Activated CD4-positive, alpha-beta memory T cell treated with anti-CD3 and anti-CD28 coated beads, Interleukin-2, amount 10 ng/mL, durations not matched to agents 7 days and 5 days (primary cell): Measurements from ENCODE around the gene TFAP2A. TPM values are rescaled to one million over a fixed set of nuclear protein-coding genes. Genes with fewer than 3 reads are reported as not detected.

Experiments
- CTCF ChIA-PET: fragments of 350-600 bp; sonication (Branson Sonifier 250); formaldehyde crosslinking; loops from one replicate; lab custom pipeline; 2021; ENCODE audit warnings: antibody characterized with exemption, inconsistent platforms; lab: Charles Lee
- POLR2A ChIA-PET: fragments of 350-600 bp; sonication (Branson Sonifier 250); formaldehyde crosslinking; loops from one replicate; lab custom pipeline; 2021; ENCODE audit warnings: antibody characterized with exemption; lab: Charles Lee
- DNase-seq: peaks from one replicate; pipeline ENCODE4 v3.0.0-alpha.2; 2020
- H3K27ac Mint-ChIP-seq: one replicate; pipeline ENCODE4 v1.8.0; 2021; ENCODE audit warnings: mild to moderate bottlenecking, mixed read lengths
- H3K27me3 Mint-ChIP-seq: one replicate; pipeline ENCODE4 v1.8.0; 2021; ENCODE audit warnings: mixed read lengths
- H3K36me3 Mint-ChIP-seq: one replicate; pipeline ENCODE4 v1.8.0; 2021; ENCODE audit warnings: low read depth, mixed read lengths
- H3K4me1 Mint-ChIP-seq: one replicate; pipeline ENCODE4 v1.8.0; 2021; ENCODE audit warnings: mixed read lengths
- H3K4me3 Mint-ChIP-seq: one replicate; pipeline ENCODE4 v1.8.0; 2021; ENCODE audit warnings: mild to moderate bottlenecking, mixed read lengths
- H3K9me3 Mint-ChIP-seq: one replicate; pipeline ENCODE4 v1.8.0; 2021; ENCODE audit warnings: mixed read lengths
- total RNA-seq, 2 experiments: library from RNA; stranded (reverse); gene quantifications; one replicate each; pipeline ENCODE4 v1.2.3, GENCODE V29; 2021

Gene TFAP2A
- total RNA-seq, 2 experiments from 2014 or later, result 0.20 TPM; not detected in 1

DNA sequence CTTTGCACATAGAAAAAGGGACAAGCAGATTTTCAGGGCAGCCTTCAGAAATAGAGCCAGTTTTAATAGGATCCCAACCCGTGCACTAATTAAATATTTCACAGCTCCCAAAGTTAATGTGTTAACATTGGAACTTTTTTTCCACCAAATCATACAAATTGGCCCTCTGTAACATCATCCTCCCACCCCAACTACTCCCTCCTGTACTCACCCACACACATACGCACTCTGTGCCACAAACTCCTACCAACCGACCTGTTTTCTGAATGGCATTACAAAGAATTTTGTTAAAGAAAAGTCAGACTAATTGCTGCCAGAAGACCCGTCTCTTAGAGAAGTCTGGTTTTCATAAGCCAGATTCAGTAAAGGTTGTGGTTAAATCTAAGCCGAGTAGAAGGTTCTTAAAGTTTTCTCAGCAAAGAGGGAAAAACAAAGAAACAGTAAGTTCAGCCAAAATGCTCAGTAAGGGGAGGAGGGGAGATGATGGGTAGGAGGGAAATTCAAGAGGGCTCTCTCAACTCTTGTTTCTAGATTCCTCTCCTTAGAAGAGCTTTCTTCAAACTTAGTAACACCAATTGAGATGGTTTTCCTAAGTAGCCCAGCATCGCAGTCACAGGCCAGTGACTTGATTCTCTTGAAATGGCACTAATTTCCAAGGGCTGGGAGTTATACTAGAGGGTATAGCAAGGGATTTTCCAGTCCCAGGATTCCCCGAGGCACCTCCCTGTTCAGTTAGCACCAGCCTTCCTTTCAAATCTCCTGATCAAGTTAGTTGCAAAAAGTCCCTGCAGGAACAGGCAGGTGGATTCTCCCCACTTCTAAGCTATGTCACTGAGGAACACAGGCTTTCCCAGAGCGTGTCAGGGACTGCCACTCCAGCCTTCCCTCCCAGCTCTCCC lies 27.9 kb downstream of the TFAP2A start:
- peaks cover 5% of the 10 kb centered on the region for H3K9me3 Mint-ChIP-seq
- peaks cover 89% of the 10 kb centered on the region for H3K27me3 Mint-ChIP-seq
- ChIA-PET CTCF (interaction anchor here (0.6 to 1.2 kb wide), 2 partner anchors 17 to 1402 kb away, joined by 3 read pairs; no protein-coding TSS in a partner anchor), POLR2A (no interaction called here)
- peaks cover 23% of the 10 kb centered on the region for H3K36me3 Mint-ChIP-seq
- H3K4me1 Mint-ChIP-seq, result peaks cover 6% of the 10 kb centered on the region
- H3K27ac Mint-ChIP-seq, result no peak overlapping the region
- no peak overlapping the region for H3K4me3 Mint-ChIP-seq
- DNase-seq, result no peak

DNA sequence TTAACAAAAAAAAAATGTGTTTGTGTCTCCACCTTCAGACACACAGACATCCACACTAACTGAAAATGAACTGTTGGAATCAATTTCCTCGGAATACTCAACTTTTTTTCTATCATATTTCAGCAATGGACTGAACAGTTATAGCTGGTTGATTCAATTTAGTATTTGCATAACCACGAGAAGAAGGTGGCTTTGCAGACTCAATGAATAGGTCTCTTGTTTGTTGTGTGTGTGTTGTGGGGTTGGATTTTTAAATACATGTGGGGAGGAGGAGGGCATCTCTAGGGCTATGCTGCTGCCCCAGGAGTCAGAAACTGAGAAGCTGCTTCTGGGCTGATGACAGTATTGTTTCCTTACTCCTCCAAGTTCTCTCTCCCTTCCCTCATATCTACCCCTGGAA lies 28.7 kb downstream of the TFAP2A start:
- Mint-ChIP-seq H3K4me3 (no peak overlapping the region), H3K27me3 (peaks cover 87% of the 10 kb centered on the region), H3K27ac (no peak overlapping the region), H3K4me1 (peaks cover 6% of the 10 kb centered on the region), H3K36me3 (peaks cover 23% of the 10 kb centered on the region), H3K9me3 (peaks cover 5% of the 10 kb centered on the region)
- CTCF ChIA-PET, result interaction anchor here (0.6 kb wide), 1 partner anchor 1401 kb away, joined by 3 read pairs; no protein-coding TSS in a partner anchor
- POLR2A ChIA-PET, result no interaction called here
- no peak for DNase-seq

DNA sequence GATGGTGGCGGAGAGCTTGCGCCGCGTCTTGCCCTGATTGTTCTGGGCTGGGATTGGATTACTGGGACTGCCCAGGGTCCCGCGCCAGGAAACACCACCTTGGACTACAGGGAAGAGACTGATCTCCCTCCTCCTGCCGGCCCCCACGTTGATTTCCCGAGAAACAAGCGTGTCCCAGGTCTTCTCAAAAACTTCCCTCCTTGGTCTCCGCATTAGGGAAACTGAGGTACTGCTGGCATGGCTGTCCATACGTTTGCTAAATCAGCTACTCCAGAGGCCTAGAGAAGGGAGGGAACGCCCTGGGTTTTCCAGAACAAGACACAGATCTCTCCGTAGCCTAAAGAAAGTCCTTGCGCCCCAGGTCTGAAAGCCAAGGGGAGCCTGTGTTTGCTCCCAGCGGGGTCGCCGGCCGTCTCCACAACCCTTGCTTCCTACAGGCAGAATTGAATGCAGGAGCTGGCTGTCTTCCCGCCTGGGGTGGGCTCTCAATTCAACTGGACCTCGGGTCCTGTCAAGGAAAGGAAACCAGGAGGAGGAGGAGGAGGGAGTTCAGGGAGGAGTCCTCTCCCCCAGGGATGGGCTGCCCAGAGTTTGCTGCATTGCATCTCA lies 29.2 kb downstream of the TFAP2A start:
- H3K27me3 Mint-ChIP-seq, result peaks cover 88% of the 10 kb centered on the region
- no peak overlapping the region for H3K4me3 Mint-ChIP-seq
- peaks cover 5% of the 10 kb centered on the region for H3K9me3 Mint-ChIP-seq
- H3K27ac Mint-ChIP-seq, result no peak overlapping the region
- CTCF ChIA-PET, result no interaction called here
- H3K4me1 Mint-ChIP-seq, result peaks cover 6% of the 10 kb centered on the region
- H3K36me3 Mint-ChIP-seq, result peaks cover 23% of the 10 kb centered on the region
- DNase-seq, result no peak
- POLR2A ChIA-PET, result no interaction called here

GRCh38 chr6:10384610-10385523 lies 30.0 kb downstream of the TFAP2A start:
- ChIA-PET CTCF (no interaction called here), POLR2A (no interaction called here)
- no peak for DNase-seq
- H3K36me3 Mint-ChIP-seq, result peaks cover 18% of the 10 kb centered on the region
- peaks cover 6% of the 10 kb centered on the region for H3K4me1 Mint-ChIP-seq
- H3K4me3 Mint-ChIP-seq, result no peak overlapping the region
- H3K27ac Mint-ChIP-seq, result no peak overlapping the region
- H3K27me3 Mint-ChIP-seq, result peaks cover 83% of the 10 kb centered on the region
- H3K9me3 Mint-ChIP-seq, result peaks cover 2% of the 10 kb centered on the region

DNA sequence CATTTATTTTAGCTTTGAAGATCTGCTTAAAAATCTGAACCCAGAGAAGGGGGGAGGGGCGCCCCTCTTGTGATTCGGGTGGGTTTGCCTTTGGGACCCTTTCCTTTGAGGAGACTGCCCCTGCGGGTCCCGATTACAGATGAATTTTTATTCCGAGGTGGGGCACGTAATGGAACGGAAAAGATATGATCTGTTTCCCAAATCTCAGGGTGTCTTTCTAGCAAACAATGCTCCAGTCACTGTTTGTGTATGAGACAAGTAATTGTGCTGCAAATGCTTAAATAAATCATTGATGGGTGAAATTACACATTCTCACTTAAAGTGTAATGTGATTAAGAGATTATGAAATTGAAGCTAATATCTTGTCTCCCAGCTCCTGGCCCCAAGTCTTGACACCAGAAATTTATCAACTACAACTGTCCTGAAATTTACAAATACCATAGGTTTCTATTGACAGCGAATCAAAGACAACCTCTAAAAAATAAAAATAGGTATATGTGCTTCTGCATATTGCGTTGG lies 30.7 kb downstream of the TFAP2A start:
- Mint-ChIP-seq H3K36me3 (peaks cover 14% of the 10 kb centered on the region), H3K27ac (peak overlapping the region; percentile 3)
- POLR2A ChIA-PET, result no interaction called here

GRCh38 chr6:10383331-10384090 lies 31.4 kb downstream of the TFAP2A start:
- DNase-seq, result no peak
- Mint-ChIP-seq H3K27me3 (peaks cover 71% of the 10 kb centered on the region), H3K9me3 (no peaks in the 10 kb centered on the region), H3K4me3 (no peak overlapping the region), H3K4me1 (peaks cover 6% of the 10 kb centered on the region), H3K36me3 (peaks cover 13% of the 10 kb centered on the region), H3K27ac (no peak overlapping the region)
- ChIA-PET CTCF (no interaction called here), POLR2A (no interaction called here)

More for the DNA sequence above, 30.7 kb downstream of the TFAP2A start:
- Mint-ChIP-seq H3K4me3 (no peak overlapping the region), H3K9me3 (no peaks in the 10 kb centered on the region), H3K4me1 (peaks cover 6% of the 10 kb centered on the region), H3K27me3 (peaks cover 77% of the 10 kb centered on the region)
- DNase-seq, result no peak
- CTCF ChIA-PET, result no interaction called here

DNA sequence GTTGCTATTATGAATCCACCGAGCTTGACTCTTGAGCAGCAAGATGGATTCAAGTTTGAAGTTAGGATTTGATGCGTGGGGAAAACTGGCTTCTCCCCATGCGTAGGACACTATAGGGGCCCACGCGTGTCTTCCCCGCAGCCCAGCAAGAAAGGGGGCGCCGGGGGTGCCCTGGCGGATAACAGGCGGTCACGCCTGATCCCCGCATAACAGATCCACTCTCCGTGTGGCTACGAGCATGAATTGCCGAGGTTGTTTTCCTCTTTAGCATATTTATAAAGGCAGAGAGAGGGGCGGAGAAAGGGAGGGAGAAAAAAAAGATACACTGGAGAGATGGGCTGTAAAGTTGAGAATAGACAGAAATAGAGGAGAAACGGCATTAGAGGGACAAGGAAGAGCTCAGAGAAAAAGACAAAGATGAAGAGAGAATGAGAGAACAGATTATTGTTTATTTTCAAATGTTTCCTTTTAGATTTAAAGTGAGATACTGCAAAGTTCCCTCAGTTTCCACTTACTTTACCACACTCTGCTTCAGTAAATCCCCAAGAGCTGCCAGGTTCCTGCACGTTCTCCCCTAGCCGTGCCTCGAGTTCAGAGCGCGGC lies 32.0 kb downstream of the TFAP2A start:
- no peaks in the 10 kb centered on the region for H3K9me3 Mint-ChIP-seq
- DNase-seq, result no peak
- CTCF ChIA-PET, result no interaction called here
- H3K4me1 Mint-ChIP-seq, result peaks cover 6% of the 10 kb centered on the region
- POLR2A ChIA-PET, result no interaction called here
- H3K27me3 Mint-ChIP-seq, result peaks cover 65% of the 10 kb centered on the region
- peaks cover 13% of the 10 kb centered on the region for H3K36me3 Mint-ChIP-seq
- no peak overlapping the region for H3K4me3 Mint-ChIP-seq
- no peak overlapping the region for H3K27ac Mint-ChIP-seq

DNA sequence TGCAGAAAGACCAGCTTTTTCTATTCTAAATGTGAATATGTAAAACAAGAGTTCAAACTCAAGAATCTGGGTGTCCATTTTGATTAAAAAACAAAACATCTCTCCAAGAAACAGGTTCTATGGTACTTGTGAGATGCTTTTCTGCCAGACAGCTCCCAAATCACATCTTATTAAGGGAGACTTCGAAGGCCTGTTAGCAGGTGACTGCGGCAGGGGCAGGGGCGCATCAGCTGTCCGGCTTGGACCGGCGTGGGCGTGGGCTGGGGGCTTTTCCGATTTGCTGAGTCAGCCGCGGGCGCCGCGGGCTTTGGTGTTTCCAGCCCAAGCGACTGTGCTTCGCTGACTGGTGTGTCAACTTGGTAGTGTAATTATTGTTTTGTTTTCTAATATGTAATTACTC lies 32.6 kb downstream of the TFAP2A start:
- H3K27ac Mint-ChIP-seq, result no peak overlapping the region
- CTCF ChIA-PET, result no interaction called here

DNA sequence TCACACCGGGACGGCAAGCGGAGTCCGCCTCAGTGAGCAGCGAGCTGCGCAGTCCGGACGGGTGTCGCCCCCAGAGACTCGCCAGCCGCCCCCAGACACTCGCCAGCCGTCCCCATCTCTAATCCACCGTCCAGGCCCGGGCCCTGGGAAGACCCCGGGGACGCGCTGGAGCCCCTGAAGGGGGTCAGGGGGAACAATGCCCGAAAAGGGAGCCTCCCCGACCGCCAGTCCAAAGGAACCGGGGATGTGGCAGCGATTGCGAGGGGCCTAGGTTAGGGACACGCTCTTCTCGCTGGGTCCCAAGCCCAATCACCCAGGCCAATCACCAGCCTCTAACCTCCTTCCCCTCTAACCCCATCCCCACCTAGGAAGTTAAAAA lies 33.1 kb downstream of the TFAP2A start:
- no peaks in the 10 kb centered on the region for H3K9me3 Mint-ChIP-seq
- POLR2A ChIA-PET, result no interaction called here
- peaks cover 13% of the 10 kb centered on the region for H3K36me3 Mint-ChIP-seq
- DNase-seq, result no peak
- peaks cover 6% of the 10 kb centered on the region for H3K4me1 Mint-ChIP-seq
- H3K27ac Mint-ChIP-seq, result no peak overlapping the region
- H3K27me3 Mint-ChIP-seq, result peaks cover 55% of the 10 kb centered on the region
- H3K4me3 Mint-ChIP-seq, result no peak overlapping the region
- CTCF ChIA-PET, result no interaction called here

More for the DNA sequence above, 32.6 kb downstream of the TFAP2A start:
- no peaks in the 10 kb centered on the region for H3K9me3 Mint-ChIP-seq
- H3K36me3 Mint-ChIP-seq, result peaks cover 13% of the 10 kb centered on the region
- H3K27me3 Mint-ChIP-seq, result peaks cover 60% of the 10 kb centered on the region
- H3K4me3 Mint-ChIP-seq, result no peak overlapping the region
- H3K4me1 Mint-ChIP-seq, result peaks cover 6% of the 10 kb centered on the region
- DNase-seq, result no peak
- POLR2A ChIA-PET, result no interaction called here

GRCh38 chr6:10381133-10381829 lies 33.6 kb downstream of the TFAP2A start:
- DNase-seq, result no peak
- no peak overlapping the region for H3K4me3 Mint-ChIP-seq
- no peaks in the 10 kb centered on the region for H3K9me3 Mint-ChIP-seq
- peaks cover 13% of the 10 kb centered on the region for H3K36me3 Mint-ChIP-seq
- H3K4me1 Mint-ChIP-seq, result peaks cover 6% of the 10 kb centered on the region
- H3K27me3 Mint-ChIP-seq, result peaks cover 49% of the 10 kb centered on the region
- POLR2A ChIA-PET, result no interaction called here
- H3K27ac Mint-ChIP-seq, result no peak overlapping the region
- CTCF ChIA-PET, result no interaction called here

GRCh38 chr6:10375391-10375969 lies 39.4 kb downstream of the TFAP2A start:
- ChIA-PET CTCF (no interaction called here), POLR2A (no interaction called here)
- Mint-ChIP-seq H3K27ac (no peak overlapping the region), H3K27me3 (peaks cover under 1% of the 10 kb centered on the region), H3K4me3 (no peak overlapping the region), H3K9me3 (no peaks in the 10 kb centered on the region), H3K4me1 (no peaks in the 10 kb centered on the region), H3K36me3 (no peaks in the 10 kb centered on the region)
- DNase-seq, result no peak
